ENCODE data around the gene FOXD3. TPM values are rescaled to one million over a fixed set of nuclear protein-coding genes. Genes with fewer than 3 reads are reported as not detected.

FOXD3 gene
- total RNA-seq, 4 donors from 2014 or later = 15.9 to 37.6 (median 25.6) TPM

GRCh38 chr1:63277195-63278192 is 44.9 kb upstream of the FOXD3 start:
- no peaks in the 10 kb centered on the region for H3K36me3 ChIP-seq

GRCh38 chr1:63281753-63282152 is 40.6 kb upstream of the FOXD3 start:
- Histone ChIP-seq H3K4me1 (peaks cover 0 to 10% (median 0%) of the 10 kb centered on the region in 4 donors), H3K4me3 (no peak overlapping the region), H3K9me3 (no peaks in the 10 kb centered on the region), H3K27me3 (no peaks in the 10 kb centered on the region), H3K27ac (no peak overlapping the region), H3K36me3 (no peaks in the 10 kb centered on the region)
- 79 to 82% methylated on average over 2 of the region's 2 CpGs for WGBS, 2 donors
- DNase-seq (ENCODE audit: low spot score in 2 of 2) = no peak
- no peak for TF ChIP-seq POLR2A (IDR thresholded peaks at IDR 0.05)
- no peak for TF ChIP-seq CTCF (IDR thresholded peaks at IDR 0.05)
- no peak for TF ChIP-seq EP300 (IDR thresholded peaks at IDR 0.05)

More at GRCh38 chr1:63277195-63278192, 44.9 kb upstream of the FOXD3 start:
- Histone ChIP-seq H3K4me3 (no peak overlapping the region), H3K27me3 (no peaks in the 10 kb centered on the region), H3K9me3 (no peaks in the 10 kb centered on the region), H3K4me1 (peaks cover 0 to 10% (median 0%) of the 10 kb centered on the region in 4 donors), H3K27ac (peak overlapping the region in 3 of 4 donors; percentile 68 to 87 (median 77))
- DNase-seq (ENCODE audit: low spot score in 2 of 2) = no peak
- WGBS, 2 donors = 57 to 61% methylated on average over 3 of the region's 3 CpGs
- no peak for TF ChIP-seq POLR2A (IDR thresholded peaks at IDR 0.05)
- no peak for TF ChIP-seq EP300 (IDR thresholded peaks at IDR 0.05)
- no peak for TF ChIP-seq CTCF (IDR thresholded peaks at IDR 0.05)

GRCh38 chr1:63289135-63289534 is 33.2 kb upstream of the FOXD3 start:
- no peak overlapping the region for H3K4me3 ChIP-seq
- DNase-seq (ENCODE audit: low spot score in 2 of 2) = no peak
- TF ChIP-seq POLR2A (IDR thresholded peaks at IDR 0.05) = no peak
- TF ChIP-seq CTCF (IDR thresholded peaks at IDR 0.05) = no peak
- no peak for TF ChIP-seq EP300 (IDR thresholded peaks at IDR 0.05)

GRCh38 chr1:63294803-63295594 is 27.4 kb upstream of the FOXD3 start:
- Histone ChIP-seq H3K27ac (no peak overlapping the region), H3K36me3 (no peaks in the 10 kb centered on the region), H3K4me1 (no peaks in the 10 kb centered on the region), H3K4me3 (no peak overlapping the region), H3K27me3 (no peaks in the 10 kb centered on the region), H3K9me3 (peaks cover 0 to 6% (median 0%) of the 10 kb centered on the region in 4 donors)
- TF ChIP-seq EP300 (IDR thresholded peaks at IDR 0.05) (no peak), POLR2A (IDR thresholded peaks at IDR 0.05) (no peak), CTCF (IDR thresholded peaks at IDR 0.05) (no peak)
- 52 to 59% methylated on average over 6 of the region's 6 CpGs for WGBS, 2 donors
- no peak for DNase-seq (ENCODE audit: low spot score in 2 of 2)

More at GRCh38 chr1:63289135-63289534, 33.2 kb upstream of the FOXD3 start:
- no peaks in the 10 kb centered on the region for H3K4me1 ChIP-seq
- H3K27ac ChIP-seq = no peak overlapping the region
- no peaks in the 10 kb centered on the region for H3K36me3 ChIP-seq
- H3K27me3 ChIP-seq = no peaks in the 10 kb centered on the region
- peaks cover 0 to 28% (median 7%) of the 10 kb centered on the region in 4 donors for H3K9me3 ChIP-seq
